T-helper 2 cell treated with Interferon-gamma antibody and Interleukin-4, amounts not matched to agents 100 ng/mL and 5 ng/mL, for 36 hours (primary cell): ENCODE data around the gene FTCDNL1. TPM values are rescaled to one million over a fixed set of nuclear protein-coding genes. Genes with fewer than 3 reads are reported as not detected.

Source experiments
- intact Hi-C: fragments of 100-400 bp; cut with micrococcal nuclease; formaldehyde crosslinking; loops from one replicate; pipeline ENCODE4 v1.15.1; 2023
- total RNA-seq: library from RNA; stranded (reverse); gene quantifications from 2 replicates; pipeline ENCODE4 v1.2.3, GENCODE V29; 2022

FTCDNL1 gene
- total RNA-seq, 1 donor from 2014 or later: 1.1 TPM

DNA sequence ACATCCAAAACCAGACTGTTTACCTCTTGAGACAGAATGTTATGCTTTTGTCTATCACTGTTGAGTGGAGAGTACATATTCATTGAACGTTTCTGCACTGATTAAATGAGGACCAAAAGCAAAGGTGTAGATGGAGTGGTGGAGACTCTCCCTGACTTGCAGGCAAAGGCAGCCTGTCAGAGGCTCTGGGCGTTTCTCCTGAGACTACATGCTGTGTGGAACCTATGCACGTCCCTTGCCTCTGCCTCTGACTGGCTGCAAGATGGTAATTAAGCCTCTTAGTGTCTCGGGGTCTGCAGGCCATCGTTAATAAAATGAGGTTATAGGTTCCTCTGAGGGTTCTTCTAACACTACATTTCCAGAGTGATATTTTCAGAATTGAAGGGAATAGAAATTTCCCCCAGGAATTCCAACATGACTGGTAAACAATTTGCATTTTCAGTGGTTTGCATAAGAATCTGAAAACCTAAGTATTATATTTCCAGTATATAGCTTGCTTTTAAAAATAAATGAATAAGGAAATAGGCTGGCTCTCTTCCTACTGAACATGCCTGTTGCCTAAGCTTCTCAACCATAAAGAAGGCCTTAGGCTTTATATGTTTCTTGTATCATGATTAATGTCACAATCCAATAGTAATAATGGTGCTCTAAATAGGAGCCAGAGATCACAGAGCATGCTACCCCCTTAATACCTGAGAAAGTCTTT lies 107.4 kb downstream of the FTCDNL1 start:
- intact Hi-C loops: loop anchor here (5.0 kb wide), 1 partner anchor 1431 kb away; no protein-coding TSS in a partner anchor

GRCh38 chr2:199742884-199743283 lies 108.1 kb downstream of the FTCDNL1 start:
- intact Hi-C loops: loop anchor here (5.0 kb wide), 1 partner anchor 1431 kb away; no protein-coding TSS in a partner anchor

DNA sequence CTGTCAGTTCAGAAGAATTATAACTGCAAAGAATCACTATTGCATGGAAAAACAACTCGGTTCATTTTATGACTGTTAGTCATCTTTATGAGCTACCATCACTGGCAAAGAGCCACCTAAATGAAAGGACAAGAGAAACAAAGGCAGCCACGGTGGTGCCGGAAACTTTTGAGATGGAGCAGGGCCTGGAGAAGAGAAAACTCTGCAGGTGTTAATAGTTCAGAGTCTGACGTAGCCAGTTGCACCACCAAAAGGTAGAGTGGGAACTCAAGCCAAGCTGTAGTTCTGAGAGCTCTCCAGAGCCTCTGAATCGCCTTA lies 110.9 kb downstream of the FTCDNL1 start:
- intact Hi-C loops: loop anchor here (5.0 kb wide), 1 partner anchor 1428 kb away; no protein-coding TSS in a partner anchor

GRCh38 chr2:199739413-199740110 lies 111.4 kb downstream of the FTCDNL1 start:
- intact Hi-C loops: loop anchor here (1.0 to 10.0 kb wide), 3 partner anchors 35 to 1427 kb away; no protein-coding TSS in a partner anchor

- intact Hi-C loops: loop anchor here (1.0 to 10.0 kb wide), 2 partner anchors 35 to 144 kb away; no protein-coding TSS in a partner anchor
Measured at GRCh38 chr2:199738727-199739412, 112.1 kb downstream of the FTCDNL1 start.

DNA sequence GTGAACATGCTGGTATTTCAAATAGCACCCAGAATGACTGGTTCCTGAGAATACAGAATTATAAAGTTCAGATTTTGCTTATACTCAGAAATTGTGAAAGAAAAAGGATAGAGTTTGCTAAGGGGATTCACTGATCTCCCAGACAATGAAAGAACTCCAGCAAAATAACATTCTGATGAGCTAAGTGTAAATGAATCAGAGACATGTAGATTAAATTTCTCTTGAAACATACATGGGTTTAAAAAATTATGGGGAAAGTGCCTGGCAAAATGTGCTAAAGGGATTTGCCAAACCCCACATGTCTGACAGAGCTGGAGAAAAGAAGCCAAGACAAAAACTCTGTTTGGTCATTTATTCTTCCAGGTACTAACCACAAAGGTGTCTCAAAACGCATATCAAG lies 116.3 kb downstream of the FTCDNL1 start:
- intact Hi-C loops: loop anchor here (10.0 kb wide), 1 partner anchor 140 kb away; no protein-coding TSS in a partner anchor

GRCh38 chr2:199734011-199734410 lies 117.0 kb downstream of the FTCDNL1 start:
- intact Hi-C loops: loop anchor here (10.0 kb wide), 1 partner anchor 139 kb away; no protein-coding TSS in a partner anchor

DNA sequence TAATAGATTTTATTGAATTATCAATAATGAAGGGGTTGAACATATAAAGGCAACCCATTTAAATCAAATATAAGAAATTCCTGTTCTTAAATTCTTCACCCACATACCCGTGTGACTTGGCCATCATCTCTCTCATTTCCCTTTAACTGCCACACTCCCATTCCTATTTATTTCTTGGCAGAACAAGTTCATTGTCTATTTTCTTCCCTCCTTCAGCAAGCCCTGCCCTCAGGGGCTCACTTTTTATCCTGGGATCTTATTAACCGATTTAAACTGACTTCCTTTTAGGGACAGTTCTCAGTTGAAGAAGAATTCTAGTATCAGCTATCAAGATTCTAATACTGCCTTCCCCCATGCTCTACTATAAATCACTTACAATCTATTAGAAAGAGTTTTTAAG lies 123.2 kb downstream of the FTCDNL1 start:
- intact Hi-C loops: no loop called here

GRCh38 chr2:199727306-199727705 lies 123.7 kb downstream of the FTCDNL1 start:
- intact Hi-C loops: no loop called here

- intact Hi-C loops: no loop called here
Measured at GRCh38 chr2:199718074-199718473, 132.9 kb downstream of the FTCDNL1 start.

- intact Hi-C loops: no loop called here
Measured at GRCh38 chr2:199717587-199717907, 133.4 kb downstream of the FTCDNL1 start.

- intact Hi-C loops: no loop called here
Measured at GRCh38 chr2:199716807-199717586, 134.0 kb downstream of the FTCDNL1 start.

DNA sequence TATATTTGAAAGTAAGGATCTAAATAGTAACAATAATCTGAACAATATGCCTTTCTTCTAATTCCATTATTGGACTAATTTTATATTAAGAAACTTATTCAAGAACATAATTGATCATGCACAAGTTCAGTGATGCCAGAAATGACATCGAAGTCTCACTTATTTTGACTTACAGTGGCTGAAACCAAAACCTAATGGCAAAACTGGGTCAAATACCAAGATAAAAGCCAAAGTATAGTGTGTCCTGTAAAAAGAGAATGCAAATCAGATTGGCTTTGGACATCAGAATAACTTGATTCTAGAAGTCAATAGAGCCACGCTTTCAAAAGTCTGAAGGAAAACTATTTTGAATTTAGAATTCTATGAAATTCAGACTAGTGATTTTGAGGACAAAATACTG lies 137.2 kb downstream of the FTCDNL1 start:
- intact Hi-C loops: no loop called here

DNA sequence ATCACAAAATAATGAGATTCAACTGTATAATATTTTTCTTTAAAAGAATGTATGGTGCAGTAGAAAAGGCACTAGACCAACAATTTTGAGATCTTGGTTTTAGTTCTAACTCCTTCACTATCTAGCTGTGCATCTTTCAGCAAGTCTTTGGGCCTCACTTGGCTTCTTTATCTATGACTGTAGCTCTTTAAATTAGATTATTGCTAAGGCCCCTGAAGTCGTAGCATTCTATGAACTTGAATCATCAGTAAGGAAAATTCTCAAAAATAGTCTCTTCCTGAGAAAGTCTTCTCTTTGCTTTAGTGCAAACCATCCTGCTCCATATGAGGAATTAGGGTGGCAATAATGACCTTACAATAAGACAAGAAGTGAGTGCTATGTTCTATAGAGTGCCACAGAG lies 140.4 kb downstream of the FTCDNL1 start:
- intact Hi-C loops: no loop called here

Other genes with a start within 250 kb of the FTCDNL1 start
- gene C2orf69, start 60.1 kb upstream of the FTCDNL1 start, total RNA-seq: 15.8 and 16.1 TPM in 2 replicates
- gene TYW5, start 104.3 kb upstream of the FTCDNL1 start, total RNA-seq: 9.9 and 10.2 TPM in 2 replicates
- gene MAIP1, start 104.4 kb upstream of the FTCDNL1 start, total RNA-seq: 18.7 and 22.3 TPM in 2 replicates